ENCODE measurements around the gene ENTHD1. TPM values are rescaled to one million over a fixed set of nuclear protein-coding genes. Genes with fewer than 3 reads are reported as not detected.

Gene ENTHD1
- total and polyA plus RNA-seq, 10 of the 15 experiments (the other 5 are each of a cell fraction or from before 2014, with no cell fraction given), result 0.09 to 0.52 (median 0.21) TPM; not detected in 1

DNA sequence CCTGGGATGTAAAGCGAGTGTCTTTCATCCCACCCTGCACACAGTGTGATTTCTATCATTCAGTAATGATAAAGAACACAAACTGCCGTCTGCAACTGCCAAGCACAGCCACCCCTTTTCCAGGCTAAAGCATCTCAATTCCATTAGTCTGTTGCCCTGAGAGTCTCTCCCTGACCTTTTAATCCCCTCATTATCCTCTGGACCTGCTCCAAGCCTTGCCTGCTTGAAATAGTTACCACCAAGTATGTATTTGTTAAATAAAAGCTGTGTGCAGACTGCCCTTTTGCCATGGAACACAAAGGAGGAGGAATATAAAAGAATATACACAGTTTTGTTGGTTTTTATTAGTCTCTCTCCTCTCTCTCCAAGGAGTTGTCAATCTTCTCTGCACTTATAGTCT, 20.3 kb upstream of the ENTHD1 start:
- H3K4me1 ChIP-seq (ENCODE audit: control insufficient read depth, insufficient read depth, low read length), result peaks cover 23% of the 10 kb centered on the region
- no peak for FAIRE-seq

More for the DNA sequence above, 20.3 kb upstream of the ENTHD1 start:
- DNase-seq (ENCODE audit: low read depth, low spot score) (no peak), ATAC-seq (no peak)
- intact Hi-C loops (cut with micrococcal nuclease; ENCODE audit: unreplicated experiment), result loop anchor here (5.0 kb wide), 1 partner anchor 48 kb away; the partner anchor contains the start of gene TMA7B
- Histone ChIP-seq H3K9ac (ENCODE audit: control insufficient read depth, insufficient read depth, low read length) (no peak overlapping the region), H3K27me3 (replicated peaks in 1 of 2; ENCODE audit: control insufficient read depth in 2 of 2, insufficient read depth in 2 of 2, low read length in 1 of 2) (no peaks in the 10 kb centered on the region), H3K9me3 (replicated peaks; ENCODE audit: control insufficient read depth, insufficient read depth, low read length) (no peaks in the 10 kb centered on the region; the same call in 2 of the 3 replicates), H3K27ac (ENCODE audit: control insufficient read depth, insufficient read depth) (no peak overlapping the region), H3K4me2 (ENCODE audit: control insufficient read depth, insufficient read depth) (no peak overlapping the region), H3K79me2 (ENCODE audit: control insufficient read depth, insufficient read depth, low read length) (peaks cover 92% of the 10 kb centered on the region), H2AFZ (ENCODE audit: control insufficient read depth, low read depth, low read length) (no peak overlapping the region), H3K36me3 (ENCODE audit: control insufficient read depth in 2 of 2, insufficient read depth in 2 of 2, low read length in 1 of 2) (peaks cover 5 to 6% of the 10 kb centered on the region in 2 experiments; a peak in 3 of 4 replicates), H4K20me1 (ENCODE audit: control insufficient read depth, insufficient read depth) (no peaks in the 10 kb centered on the region), H3K4me3 (no peak overlapping the region)
- ChIA-PET SMC1A (ENCODE audit: uncharacterized antibody, unreplicated experiment) (interaction anchor here (4.3 to 11.1 kb wide), 3 partner anchors 12 to 19 kb away, joined by 18 to 108 read pairs (median 102); partner anchors contain the start of gene GRAP2), RAD21 (ENCODE audit: unreplicated experiment) (interaction anchor here (1.2 to 7.5 kb wide), 2 partner anchors 16 to 32 kb away, joined by 3 to 91 read pairs; partner anchors contain the start of gene GRAP2), CTCF (interaction anchor here (0.9 to 3.5 kb wide), 3 partner anchors 9 to 111 kb away, joined by 4 to 13 read pairs (median 4); no protein-coding TSS in a partner anchor), POLR2A (interaction anchor here (0.9 to 1.1 kb wide), 4 partner anchors 9 to 19 kb away, joined by 3 to 6 read pairs (median 4); no protein-coding TSS in a partner anchor)
- in situ Hi-C loops (cut with MboI), result no loop called here
- 98% methylated on average over 2 of the region's 2 CpGs for WGBS (ENCODE audit: insufficient coverage, insufficient replicate concordance, low lambda C conversion rate, missing lambda C conversion rate)
- TF ChIP-seq POLR2A (IDR thresholded peaks at IDR 0.05; ENCODE audit: low read depth, low read length) (no peak), ZNF622 (IDR thresholded peaks at IDR 0.05) (no peak), NR2C2 (IDR thresholded peaks at IDR 0.05; ENCODE audit: borderline replicate concordance, control insufficient read depth, insufficient read length, low read depth) (no peak), JUNB (IDR thresholded peaks at IDR 0.05) (no peak), CEBPB (IDR thresholded peaks at IDR 0.05; ENCODE audit: borderline replicate concordance in 1 of 2, low read depth in 2 of 2, low read length in 2 of 2) (no peak), ZZZ3 (IDR thresholded peaks at IDR 0.05; ENCODE audit: control insufficient read depth, insufficient read length, low read depth) (no peak), FOXK2 (IDR thresholded peaks at IDR 0.05) (no peak), EZH2 (IDR thresholded peaks at IDR 0.05; ENCODE audit: borderline replicate concordance, control insufficient read depth, low read depth, low read length) (no peak)
- TF ChIP-seq, protein P1, sequence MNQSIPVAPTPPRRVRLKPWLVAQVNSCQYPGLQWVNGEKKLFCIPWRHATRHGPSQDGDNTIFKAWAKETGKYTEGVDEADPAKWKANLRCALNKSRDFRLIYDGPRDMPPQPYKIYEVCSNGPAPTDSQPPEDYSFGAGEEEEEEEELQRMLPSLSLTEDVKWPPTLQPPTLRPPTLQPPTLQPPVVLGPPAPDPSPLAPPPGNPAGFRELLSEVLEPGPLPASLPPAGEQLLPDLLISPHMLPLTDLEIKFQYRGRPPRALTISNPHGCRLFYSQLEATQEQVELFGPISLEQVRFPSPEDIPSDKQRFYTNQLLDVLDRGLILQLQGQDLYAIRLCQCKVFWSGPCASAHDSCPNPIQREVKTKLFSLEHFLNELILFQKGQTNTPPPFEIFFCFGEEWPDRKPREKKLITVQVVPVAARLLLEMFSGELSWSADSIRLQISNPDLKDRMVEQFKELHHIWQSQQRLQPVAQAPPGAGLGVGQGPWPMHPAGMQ (IDR thresholded peaks at IDR 0.05; ENCODE audit: borderline replicate concordance), result no peak
- TF ChIP-seq, protein P2, sequence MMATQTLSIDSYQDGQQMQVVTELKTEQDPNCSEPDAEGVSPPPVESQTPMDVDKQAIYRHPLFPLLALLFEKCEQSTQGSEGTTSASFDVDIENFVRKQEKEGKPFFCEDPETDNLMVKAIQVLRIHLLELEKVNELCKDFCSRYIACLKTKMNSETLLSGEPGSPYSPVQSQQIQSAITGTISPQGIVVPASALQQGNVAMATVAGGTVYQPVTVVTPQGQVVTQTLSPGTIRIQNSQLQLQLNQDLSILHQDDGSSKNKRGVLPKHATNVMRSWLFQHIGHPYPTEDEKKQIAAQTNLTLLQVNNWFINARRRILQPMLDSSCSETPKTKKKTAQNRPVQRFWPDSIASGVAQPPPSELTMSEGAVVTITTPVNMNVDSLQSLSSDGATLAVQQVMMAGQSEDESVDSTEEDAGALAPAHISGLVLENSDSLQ (IDR thresholded peaks at IDR 0.05), result no peak
- TF ChIP-seq, protein P3, sequence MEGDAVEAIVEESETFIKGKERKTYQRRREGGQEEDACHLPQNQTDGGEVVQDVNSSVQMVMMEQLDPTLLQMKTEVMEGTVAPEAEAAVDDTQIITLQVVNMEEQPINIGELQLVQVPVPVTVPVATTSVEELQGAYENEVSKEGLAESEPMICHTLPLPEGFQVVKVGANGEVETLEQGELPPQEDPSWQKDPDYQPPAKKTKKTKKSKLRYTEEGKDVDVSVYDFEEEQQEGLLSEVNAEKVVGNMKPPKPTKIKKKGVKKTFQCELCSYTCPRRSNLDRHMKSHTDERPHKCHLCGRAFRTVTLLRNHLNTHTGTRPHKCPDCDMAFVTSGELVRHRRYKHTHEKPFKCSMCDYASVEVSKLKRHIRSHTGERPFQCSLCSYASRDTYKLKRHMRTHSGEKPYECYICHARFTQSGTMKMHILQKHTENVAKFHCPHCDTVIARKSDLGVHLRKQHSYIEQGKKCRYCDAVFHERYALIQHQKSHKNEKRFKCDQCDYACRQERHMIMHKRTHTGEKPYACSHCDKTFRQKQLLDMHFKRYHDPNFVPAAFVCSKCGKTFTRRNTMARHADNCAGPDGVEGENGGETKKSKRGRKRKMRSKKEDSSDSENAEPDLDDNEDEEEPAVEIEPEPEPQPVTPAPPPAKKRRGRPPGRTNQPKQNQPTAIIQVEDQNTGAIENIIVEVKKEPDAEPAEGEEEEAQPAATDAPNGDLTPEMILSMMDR (IDR thresholded peaks at IDR 0.05 in 2 of 3, conservative IDR thresholded peaks at IDR 0.05 in 1 of 3; ENCODE audit: control insufficient read depth in 2 of 3, extremely low read depth in 1 of 3, insufficient read depth in 1 of 3, low read depth in 3 of 3, low read length in 3 of 3), result no peak
- BruUV-seq (replicated peaks), result no TSS peak

Data from GM12878 (cell line).